OCI-LY7 (cell line): Measurements from ENCODE around the gene TXNDC17. TPM values are rescaled to one million over a fixed set of nuclear protein-coding genes. Genes with fewer than 3 reads are reported as not detected.
A peak's percentile ranks its signal among the peaks of the same experiment; 100 is the strongest.
"Not testable (repeated sequence)": the region's sequence is repeated elsewhere in the genome, so short reads cannot be mapped to it uniquely, and the experiment has no call there.

ENCODE experiments used
- BruUV-seq: library from RNA; stranded (reverse); fragments of 400-500 nt; replicated peaks from 2 replicates; lab custom pipeline; 2021; lab: Mats Ljungman, UMichigan
- CTCF ChIA-PET: fragments of 300-600 bp; sonication (Branson Sonifier 250); formaldehyde crosslinking; loops from one replicate; lab custom pipeline; 2022; ENCODE audit warnings: antibody characterized with exemption; ENCODE audit not compliant: unreplicated experiment; lab: Charles Lee
- POLR2A ChIA-PET: fragments of 300-600 bp; sonication (Branson Sonifier 250); formaldehyde crosslinking; loops from one replicate; lab custom pipeline; 2022; ENCODE audit warnings: antibody characterized with exemption; lab: Charles Lee
- DNase-seq: peaks from one replicate; pipeline ENCODE4 v3.0.0-alpha.2; 2015; ENCODE audit warnings: low spot score
- H2AFZ ChIP-seq: fragments of 200-600 bp; sonication (generic), shearing (Covaris generic); 2 replicates; pipeline ENCODE4 v1.6.1; 2014; ENCODE audit warnings: mild to moderate bottlenecking, antibody characterized with exemption, low read length, moderate library complexity
- H3K27ac ChIP-seq: fragments of 200-600 bp; sonication (generic); 2 replicates; pipeline ENCODE4 v1.5.1; 2014; ENCODE audit warnings: mixed run types, low read depth, mild to moderate bottlenecking, moderate library complexity, low read length, inconsistent platforms; ENCODE audit not compliant: poor library complexity, severe bottlenecking
- H3K36me3 ChIP-seq: fragments of 200-600 bp; sonication (generic); 2 replicates; pipeline ENCODE4 v1.6.1; 2014; ENCODE audit warnings: mild to moderate bottlenecking, antibody characterized with exemption, low read length, moderate library complexity, mixed read lengths; ENCODE audit not compliant: insufficient read depth
- H3K4me1 ChIP-seq: fragments of 200-600 bp; sonication (generic); 2 replicates; pipeline ENCODE4 v1.5.1; 2014; ENCODE audit warnings: mild to moderate bottlenecking, low read length; ENCODE audit not compliant: insufficient read depth, poor library complexity, severe bottlenecking
- H3K4me2 ChIP-seq: fragments of 200-600 bp; sonication (generic); 2 replicates; pipeline ENCODE4 v1.6.1; 2014; ENCODE audit warnings: mild to moderate bottlenecking, low read length
- H3K4me3 ChIP-seq: fragments of 200-600 bp; sonication (generic); 2 replicates; pipeline ENCODE4 v1.5.1; 2014; ENCODE audit warnings: mild to moderate bottlenecking, low read depth, low read length; ENCODE audit not compliant: poor library complexity, severe bottlenecking
- H3K79me2 ChIP-seq: fragments of 200-600 bp; sonication (generic); 2 replicates; pipeline ENCODE4 v1.6.1; 2016; ENCODE audit warnings: low read depth, mild to moderate bottlenecking, low read length, moderate library complexity, mixed read lengths; ENCODE audit not compliant: insufficient read depth
- H3K9me2 ChIP-seq: fragments of 200-600 bp; sonication (generic); 2 replicates; pipeline ENCODE4 v1.6.1; 2016; ENCODE audit warnings: mild to moderate bottlenecking, low read length, mixed read lengths; ENCODE audit not compliant: insufficient read depth
- H3K9me3 ChIP-seq: fragments of 200-600 bp; sonication (generic); 2 replicates; pipeline ENCODE4 v1.6.1; 2014; ENCODE audit warnings: mild to moderate bottlenecking, mixed run types, low read length, mixed read lengths
- H4K20me1 ChIP-seq: fragments of 200-600 bp; sonication (generic); 2 replicates; pipeline ENCODE4 v1.6.1; 2014; ENCODE audit warnings: mild to moderate bottlenecking, antibody characterized with exemption, low read length, moderate library complexity, mixed read lengths; ENCODE audit not compliant: insufficient read depth
- CTCF ChIP-seq: fragments of 200-600 bp; sonication (generic); conservative IDR thresholded peaks from 2 replicates; pipeline ENCODE4 v1.5.1; 2014; ENCODE audit warnings: mild to moderate bottlenecking, antibody characterized with exemption, low read length, moderate library complexity, mixed read lengths
- EZH2phosphoT487 ChIP-seq: fragments of 200-600 bp; sonication (generic); IDR thresholded peaks from 2 replicates; pipeline ENCODE4 v1.6.1; 2018; ENCODE audit warnings: low read depth, borderline replicate concordance, mild to moderate bottlenecking, mixed run types, antibody characterized with exemption, low read length, moderate library complexity, mixed read lengths
- intact Hi-C: fragments of 100-400 bp; cut with micrococcal nuclease; formaldehyde crosslinking; loops from one replicate; pipeline ENCODE4 v1.10.0; 2022; ENCODE audit not compliant: unreplicated experiment
- microRNA-seq: library from miRNA; unstranded; fragments of <30 nt; microRNA quantifications from one replicate; pipeline ENCODE4 v1.2.0, GENCODE V29; 2022; ENCODE audit warnings: borderline replicate concordance
- small RNA-seq: library from RNA; depleted of rRNA; stranded (forward); fragments of <200 nt; gene quantifications from one replicate; pipeline ENCODE3, GENCODE V24; 2014
- total RNA-seq, 2 experiments: library from RNA; depleted of rRNA in 1 of 2; stranded (reverse); fragments of >200 nt in 1 of 2; shearing (Covaris generic) in 1 of 2; gene quantifications; 2 replicates each; pipeline ENCODE4 v1.2.3, GENCODE V29; 2014 to 2022

Gene TXNDC17
- total RNA-seq, 2 experiments from 2014 or later = 63.7 to 81.4 TPM

GRCh38 chr17:6690641-6691040, 49.8 kb downstream of the TXNDC17 start:
- H3K79me2 ChIP-seq = no peaks in the 10 kb centered on the region
- H3K4me2 ChIP-seq = no peak overlapping the region
- no TSS peak for BruUV-seq
- H3K36me3 ChIP-seq = no peaks in the 10 kb centered on the region
- DNase-seq = no peak
- ChIA-PET CTCF (no interaction called here), POLR2A (no interaction called here)
- no peak overlapping the region for H2AFZ ChIP-seq
- no peak overlapping the region for H3K27ac ChIP-seq
- H3K9me3 ChIP-seq = no peaks in the 10 kb centered on the region
- no peaks in the 10 kb centered on the region for H3K4me1 ChIP-seq
- H4K20me1 ChIP-seq = no peaks in the 10 kb centered on the region
- H3K9me2 ChIP-seq = no peaks in the 10 kb centered on the region
- TF ChIP-seq EZH2phosphoT487 = no peak
- no peak for TF ChIP-seq CTCF
- intact Hi-C loops = no loop called here
- H3K4me3 ChIP-seq = no peak overlapping the region

GRCh38 chr17:6691546-6691945, 50.7 kb downstream of the TXNDC17 start:
- Histone ChIP-seq H3K79me2 (no peaks in the 10 kb centered on the region), H2AFZ (no peak overlapping the region), H3K9me3 (no peaks in the 10 kb centered on the region), H4K20me1 (no peaks in the 10 kb centered on the region), H3K9me2 (no peaks in the 10 kb centered on the region), H3K4me3 (no peak overlapping the region), H3K4me1 (no peaks in the 10 kb centered on the region), H3K36me3 (no peaks in the 10 kb centered on the region), H3K27ac (no peak overlapping the region), H3K4me2 (no peak overlapping the region)
- intact Hi-C loops = no loop called here
- TF ChIP-seq CTCF (no peak), EZH2phosphoT487 (no peak)
- POLR2A ChIA-PET = interaction anchor here (0.6 kb wide), 1 partner anchor 60 kb away, joined by 3 read pairs; no protein-coding TSS in a partner anchor
- no peak for DNase-seq
- no TSS peak for BruUV-seq
- CTCF ChIA-PET = no interaction called here

GRCh38 chr17:6691958-6692357, 51.1 kb downstream of the TXNDC17 start:
- H2AFZ ChIP-seq, H3K79me2 ChIP-seq, H3K4me3 ChIP-seq, H3K4me2 ChIP-seq, CTCF ChIA-PET, H3K27ac ChIP-seq, H3K9me3 ChIP-seq, H3K36me3 ChIP-seq, intact Hi-C loops, H4K20me1 ChIP-seq, DNase-seq, BruUV-seq, H3K4me1 ChIP-seq, H3K9me2 ChIP-seq: not testable (repeated sequence)
- POLR2A ChIA-PET = interaction anchor here (0.6 kb wide), 1 partner anchor 60 kb away, joined by 3 read pairs; no protein-coding TSS in a partner anchor

Small RNA genes lying within 50 kb of the gene (microRNA-seq; reads per million reads assigned to microRNA genes)
- gene MIR4520-1 (not detected), gene MIR4520-2 (not detected)

Small RNA genes lying within 50 kb of the gene (small RNA-seq; reads per million reads assigned to genes)
- gene MIR4520-1 (not detected), gene RNA5SP435 (0.89 reads per million, percentile 41 among the genes with 10 or more reads in this experiment)

Other genes with a start within 250 kb of the TXNDC17 start
- gene AIPL1, start 205.9 kb upstream of the TXNDC17 start, total RNA-seq (2014; rRNA removed; shearing (Covaris generic)) = not detected in 2 replicates
- not detected in 2 replicates for gene AIPL1, start 205.9 kb upstream of the TXNDC17 start, total RNA-seq (2022)
- 34.5 and 39.4 TPM in 2 replicates for gene PIMREG, start 196.6 kb upstream of the TXNDC17 start, total RNA-seq (2014; rRNA removed; shearing (Covaris generic))
- 22.7 and 31.0 TPM in 2 replicates for gene PIMREG, start 196.6 kb upstream of the TXNDC17 start, total RNA-seq (2022)
- 0.76 and 1.2 TPM in 2 replicates for gene PITPNM3, start 84.5 kb upstream of the TXNDC17 start, total RNA-seq (2014; rRNA removed; shearing (Covaris generic))
- 1.2 and 1.6 TPM in 2 replicates for gene PITPNM3, start 84.5 kb upstream of the TXNDC17 start, total RNA-seq (2022)
- 18.9 and 20.8 TPM in 2 replicates for gene KIAA0753, start 349 bp upstream of the TXNDC17 start, total RNA-seq (2014; rRNA removed; shearing (Covaris generic))
- gene KIAA0753, start 349 bp upstream of the TXNDC17 start, total RNA-seq (2022) = 26.0 and 29.8 TPM in 2 replicates
- gene MED31, start 10.5 kb downstream of the TXNDC17 start, total RNA-seq (2014; rRNA removed; shearing (Covaris generic)) = 11.6 and 14.6 TPM in 2 replicates
- gene MED31, start 10.5 kb downstream of the TXNDC17 start, total RNA-seq (2022) = 21.7 and 25.2 TPM in 2 replicates
- gene C17orf100, start 10.7 kb downstream of the TXNDC17 start, total RNA-seq (2014; rRNA removed; shearing (Covaris generic)) = 1.3 and 2.4 TPM in 2 replicates
- 5.2 and 5.6 TPM in 2 replicates for gene C17orf100, start 10.7 kb downstream of the TXNDC17 start, total RNA-seq (2022)
- gene SLC13A5, start 72.3 kb downstream of the TXNDC17 start, total RNA-seq (2014; rRNA removed; shearing (Covaris generic)) = not detected in 2 replicates
- not detected in 2 replicates for gene SLC13A5, start 72.3 kb downstream of the TXNDC17 start, total RNA-seq (2022)
- 0.38 and 0.77 TPM in 2 replicates for gene XAF1, start 115.0 kb downstream of the TXNDC17 start, total RNA-seq (2014; rRNA removed; shearing (Covaris generic))
- gene XAF1, start 115.0 kb downstream of the TXNDC17 start, total RNA-seq (2022) = 0.46 TPM in 1 of 2 replicates, not detected in the other
- gene FBXO39, start 135.2 kb downstream of the TXNDC17 start, total RNA-seq (2014; rRNA removed; shearing (Covaris generic)) = not detected in 2 replicates
- gene FBXO39, start 135.2 kb downstream of the TXNDC17 start, total RNA-seq (2022) = not detected in 2 replicates
- not detected in 2 replicates for gene TEKT1, start 190.7 kb downstream of the TXNDC17 start, total RNA-seq (2014; rRNA removed; shearing (Covaris generic))
- not detected in 2 replicates for gene TEKT1, start 190.7 kb downstream of the TXNDC17 start, total RNA-seq (2022)